Right forelimb (tissue), 1 donor: ENCODE results near the gene ACSM6.
A peak's percentile ranks its signal among the peaks of the same experiment; 100 is the strongest.
"Not testable (repeated sequence)": the region's sequence is repeated elsewhere in the genome, so short reads cannot be mapped to it uniquely, and the experiment has no call there.

Source experiments
- DNase-seq: peaks from one replicate; pipeline ENCODE4 v3.0.0-alpha.2; 2018

ACSM6 gene

GRCh38 chr10:95193944-95194343 is at the start of gene ACSM6:
ACSM6 (plus strand) TSS chr10:95194238; CDS start chr10:95194486, 248 bp downstream.
- no peak for DNase-seq

- no peak for DNase-seq
These were observed 25.3 kb upstream of the ACSM6 start for GRCh38 chr10:95168694-95169093.

GRCh38 chr10:95169522-95169921 is 24.5 kb upstream of the ACSM6 start:
- DNase-seq, result no peak

- DNase-seq, result no peak
These were observed 23.2 kb upstream of the ACSM6 start for GRCh38 chr10:95170790-95171189.

GRCh38 chr10:95171336-95171735 is 22.7 kb upstream of the ACSM6 start:
- no peak for DNase-seq

- no peak for DNase-seq
These were observed 21.2 kb upstream of the ACSM6 start for GRCh38 chr10:95172851-95173250.

- DNase-seq, result no peak
These were observed 17.9 kb upstream of the ACSM6 start for GRCh38 chr10:95176101-95176500.

GRCh38 chr10:95177429-95177828 is 16.6 kb upstream of the ACSM6 start:
- DNase-seq, result no peak

- DNase-seq, result no peak
These were observed 15.8 kb upstream of the ACSM6 start for GRCh38 chr10:95178266-95178665.

- no peak for DNase-seq
These were observed 15.2 kb upstream of the ACSM6 start for GRCh38 chr10:95178797-95179196.

- DNase-seq, result no peak
These were observed 12.3 kb upstream of the ACSM6 start for GRCh38 chr10:95181726-95182125.

- DNase-seq, result peak; percentile 90
These were observed 10.5 kb upstream of the ACSM6 start for GRCh38 chr10:95183271-95184230.

GRCh38 chr10:95187617-95188016 is 6.4 kb upstream of the ACSM6 start:
- no peak for DNase-seq

GRCh38 chr10:95188593-95188992 is 5.4 kb upstream of the ACSM6 start:
- DNase-seq, result no peak

GRCh38 chr10:95196046-95196445 is 2.0 kb downstream of the ACSM6 start:
- DNase-seq, result no peak

- DNase-seq, result no peak
These were observed 7.7 kb downstream of the ACSM6 start for GRCh38 chr10:95201736-95202135.

GRCh38 chr10:95202865-95203264 is 8.8 kb downstream of the ACSM6 start:
- not testable (repeated sequence) for DNase-seq

- DNase-seq, result no peak
These were observed 14.8 kb downstream of the ACSM6 start for GRCh38 chr10:95208702-95209391.

- no peak for DNase-seq
These were observed 15.6 kb downstream of the ACSM6 start for GRCh38 chr10:95209509-95210127.

GRCh38 chr10:95211606-95212279 is 17.7 kb downstream of the ACSM6 start:
- no peak for DNase-seq

GRCh38 chr10:95214369-95214768 is 20.3 kb downstream of the ACSM6 start:
- DNase-seq, result no peak

- DNase-seq, result no peak
These were observed 20.8 kb downstream of the ACSM6 start for GRCh38 chr10:95214793-95215192.

- DNase-seq, result no peak
These were observed 23.4 kb downstream of the ACSM6 start for GRCh38 chr10:95217476-95217875.
